HepG2 (cell line): ENCODE results near the gene AJM1. TPM values are rescaled to one million over a fixed set of nuclear protein-coding genes. Genes with fewer than 3 reads are reported as not detected.

Experiments
- ARNTL ChIP-seq: sonication (generic); formaldehyde crosslinking; IDR thresholded peaks from 2 replicates; pipeline ENCODE4 v1.4.0; 2020; ENCODE audit warnings: mild to moderate bottlenecking, missing genetic modification reagents
- ATF4 ChIP-seq, 2 experiments: fragments of 450-650 bp in 1 of 2; sonication (generic) in 1 of 2; formaldehyde crosslinking; IDR thresholded peaks; 2 replicates each; pipeline versions ENCODE4 v1.5.0 to v1.8.0; 2020 to 2022; ENCODE audit warnings: mild to moderate bottlenecking in 1 of 2, missing genetic modification reagents in 1 of 2
- CBFB ChIP-seq: sonication (generic); formaldehyde crosslinking; IDR thresholded peaks from 2 replicates; pipeline ENCODE4 v1.4.0; 2020; ENCODE audit warnings: missing genetic modification reagents
- CSRNP1 ChIP-seq: sonication (generic); formaldehyde crosslinking; IDR thresholded peaks from 2 replicates; pipeline ENCODE4 v1.8.1; 2023; ENCODE audit warnings: mild to moderate bottlenecking, missing genetic modification reagents
- DDIT3 ChIP-seq: sonication (generic); formaldehyde crosslinking; IDR thresholded peaks from 2 replicates; pipeline ENCODE4 v1.4.0; 2020; ENCODE audit warnings: mild to moderate bottlenecking, missing genetic modification reagents
- ERF ChIP-seq: IDR thresholded peaks from 2 replicates; pipeline ENCODE4 v1.6.1; 2018; ENCODE audit warnings: missing biosample characterization, missing genetic modification reagents
- HNF1B ChIP-seq: sonication (generic); formaldehyde crosslinking; IDR thresholded peaks from 2 replicates; pipeline ENCODE4 v1.5.1; 2020; ENCODE audit warnings: mild to moderate bottlenecking, moderate library complexity, missing genetic modification reagents
- JUND ChIP-seq: sonication (generic); formaldehyde crosslinking; IDR thresholded peaks from 2 replicates; pipeline ENCODE4 v1.8.0; 2022; ENCODE audit warnings: mild to moderate bottlenecking, missing genetic modification reagents
- REPIN1 ChIP-seq: sonication (generic); formaldehyde crosslinking; IDR thresholded peaks from 2 replicates; pipeline ENCODE4 v1.8.0; 2022; ENCODE audit warnings: missing genetic modification reagents, low read depth, mild to moderate bottlenecking, borderline replicate concordance
- TFDP2 ChIP-seq: sonication (generic); formaldehyde crosslinking; IDR thresholded peaks from 2 replicates; pipeline ENCODE4 v1.4.0; 2020; ENCODE audit warnings: missing genetic modification reagents
- THAP7 ChIP-seq: sonication (generic); formaldehyde crosslinking; IDR thresholded peaks from 2 replicates; pipeline ENCODE4 v1.8.1; 2023; ENCODE audit warnings: mild to moderate bottlenecking, missing genetic modification reagents
- TOE1 ChIP-seq: sonication (generic); formaldehyde crosslinking; IDR thresholded peaks from 2 replicates; pipeline ENCODE4 v1.4.0; 2020; ENCODE audit warnings: mild to moderate bottlenecking, missing genetic modification reagents
- ZNF354B ChIP-seq: sonication (generic); formaldehyde crosslinking; IDR thresholded peaks from 2 replicates; pipeline ENCODE4 v1.8.0; 2022; ENCODE audit warnings: mild to moderate bottlenecking, missing genetic modification reagents
- ZNF691 ChIP-seq: sonication (generic); formaldehyde crosslinking; IDR thresholded peaks from 2 replicates; pipeline ENCODE4 v1.4.0; 2020; ENCODE audit warnings: missing genetic modification reagents, low read depth, mild to moderate bottlenecking, borderline replicate concordance
- ZNF776 ChIP-seq: sonication (generic); formaldehyde crosslinking; IDR thresholded peaks from 2 replicates; pipeline ENCODE4 v1.4.0; 2020; ENCODE audit warnings: mild to moderate bottlenecking, missing genetic modification reagents
- polyA plus RNA-seq, 8 experiments: library from polyadenylated mRNA; depleted of rRNA in 3 of 8; stranded (reverse) in 7 of 8; unstranded in 1 of 8; fragments of >200 nt; fragmentation: Illumina TruSeq in 4 of 8; extraction: Trizol in 4 of 8; gene quantifications; 2 replicates each; pipeline versions ENCODE4 v1.2.1 to v1.2.3, GENCODE V29; 2011 to 2016; ENCODE audit warnings: low read depth in 4 of 8, missing spikeins in 1 of 8, mixed read lengths in 1 of 8; ENCODE audit not compliant: insufficient read depth in 1 of 8
- total RNA-seq, 5 experiments: library from RNA; depleted of rRNA; stranded (reverse); fragments of >200 nt; fragmentation: Illumina TruSeq; extraction: Trizol; gene quantifications; 2 replicates each; pipeline ENCODE4 v1.2.3, GENCODE V29; 2016; ENCODE audit warnings: low read depth in 1 of 5
- TF ChIP-seq, protein P1 (sequence below): sonication (generic); formaldehyde crosslinking; IDR thresholded peaks from 2 replicates; pipeline ENCODE4 v1.5.0; 2020; ENCODE audit warnings: missing genetic modification reagents
- TF ChIP-seq, protein P2 (sequence below): sonication (generic); formaldehyde crosslinking; IDR thresholded peaks from 2 replicates; pipeline ENCODE4 v1.4.0; 2020; ENCODE audit warnings: missing genetic modification reagents

Gene AJM1
- total and polyA plus RNA-seq, 2 of the 13 experiments (the other 11 are each of a cell fraction or from before 2014, with no cell fraction given) = 1.1 to 1.2 TPM

DNA sequence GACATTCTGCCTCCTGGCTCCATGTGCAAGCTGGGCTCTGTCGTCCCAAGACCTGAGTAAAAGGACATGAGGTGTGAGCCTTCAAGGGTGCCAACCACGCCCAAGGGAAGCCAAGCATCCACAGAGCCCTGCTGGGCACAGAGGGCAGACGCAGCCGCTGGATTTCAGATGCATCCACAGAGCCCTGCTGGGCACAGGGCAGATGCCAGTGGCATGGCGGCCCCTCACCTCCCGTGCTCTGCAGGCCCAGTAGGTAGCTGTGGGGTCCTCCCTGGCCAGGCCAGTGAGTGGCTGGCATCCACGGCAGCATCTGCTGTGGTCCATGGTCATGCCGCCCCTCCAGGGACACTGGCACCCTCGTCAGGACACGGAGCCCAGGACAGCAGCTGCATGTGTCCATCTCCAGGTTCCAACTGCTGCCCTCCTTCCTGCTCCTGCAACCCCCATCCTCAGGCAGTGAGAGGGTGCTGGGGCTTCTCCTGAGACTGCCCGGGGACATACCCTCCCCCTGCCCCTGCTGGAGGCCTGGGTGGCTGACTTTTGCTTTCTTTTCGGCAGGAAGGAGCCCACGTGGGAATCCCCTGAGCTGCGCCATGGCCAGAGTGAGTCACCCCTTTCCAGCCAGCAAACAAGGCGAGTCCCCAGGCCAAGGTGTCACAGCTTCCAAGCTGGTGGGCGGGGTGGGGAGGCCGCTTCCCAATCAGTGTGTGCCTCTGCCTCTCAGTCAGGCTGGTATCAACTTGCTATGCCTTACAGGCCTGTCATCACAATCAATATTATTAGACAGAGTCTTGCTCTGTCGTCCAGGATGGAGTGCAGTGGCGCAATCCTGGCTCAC, 40.0 kb downstream of the AJM1 start (continued):
- TF ChIP-seq THAP7 (CRISPR knock-in tag) (0 out of 2 replicates have a peak, but pooled peaks have one; percentile 38), REPIN1 (CRISPR knock-in tag) (peak; percentile 53), TOE1 (CRISPR knock-in tag) (no peak), ZNF354B (CRISPR knock-in tag) (no peak), DDIT3 (CRISPR knock-in tag) (no peak), ERF (CRISPR knock-in tag) (peak; percentile 94), JUND (CRISPR knock-in tag) (peak; percentile 95; the same call in 1 of the 2 replicates), CBFB (no peak), ATF4 (CRISPR knock-in tag; IDR thresholded peaks at IDR 0.05) (peak in 1 of 2 experiments; percentile 73; a peak in 2 of 4 replicates), ARNTL (CRISPR knock-in tag) (peak; percentile 74), TFDP2 (CRISPR knock-in tag) (0 out of 2 replicates have a peak, but pooled peaks have one; percentile 38), HNF1B (peak; percentile 91), ZNF776 (CRISPR knock-in tag) (no peak), ZNF691 (peak; percentile 51; the same call in 1 of the 2 replicates), CSRNP1 (CRISPR knock-in tag) (no peak)
- TF ChIP-seq, protein P1, sequence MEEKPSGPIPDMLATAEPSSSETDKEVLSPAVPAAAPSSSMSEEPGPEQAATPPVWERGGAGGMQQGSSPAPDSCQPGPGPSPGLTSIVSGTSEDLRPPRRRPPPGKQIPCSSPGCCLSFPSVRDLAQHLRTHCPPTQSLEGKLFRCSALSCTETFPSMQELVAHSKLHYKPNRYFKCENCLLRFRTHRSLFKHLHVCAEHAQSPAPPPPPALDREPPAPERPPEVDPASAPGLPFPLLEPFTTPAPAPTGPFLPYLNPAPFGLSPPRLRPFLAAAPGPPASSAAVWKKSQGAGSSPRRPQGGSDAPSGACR = no peak; the same call in 1 of the 2 replicates
- TF ChIP-seq, protein P2, sequence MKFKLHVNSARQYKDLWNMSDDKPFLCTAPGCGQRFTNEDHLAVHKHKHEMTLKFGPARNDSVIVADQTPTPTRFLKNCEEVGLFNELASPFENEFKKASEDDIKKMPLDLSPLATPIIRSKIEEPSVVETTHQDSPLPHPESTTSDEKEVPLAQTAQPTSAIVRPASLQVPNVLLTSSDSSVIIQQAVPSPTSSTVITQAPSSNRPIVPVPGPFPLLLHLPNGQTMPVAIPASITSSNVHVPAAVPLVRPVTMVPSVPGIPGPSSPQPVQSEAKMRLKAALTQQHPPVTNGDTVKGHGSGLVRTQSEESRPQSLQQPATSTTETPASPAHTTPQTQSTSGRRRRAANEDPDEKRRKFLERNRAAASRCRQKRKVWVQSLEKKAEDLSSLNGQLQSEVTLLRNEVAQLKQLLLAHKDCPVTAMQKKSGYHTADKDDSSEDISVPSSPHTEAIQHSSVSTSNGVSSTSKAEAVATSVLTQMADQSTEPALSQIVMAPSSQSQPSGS = peak; percentile 72
